Stimulated activated CD8-positive, alpha-beta memory T cell treated with anti-CD3 and anti-CD28 coated beads, Interleukin-15, amount 100 ng/mL, for 4 hours (primary cell): ENCODE results near the gene OSGEP.

Experiments
- DNase-seq, 2 donors: peaks; one replicate each; pipeline ENCODE4 v3.0.0-alpha.2; 2020; ENCODE audit warnings: low read depth in 2 of 2

The OSGEP gene

GRCh38 chr14:20434701-20435581 is 19.7 kb downstream of the OSGEP start:
- no peak for DNase-seq

DNA sequence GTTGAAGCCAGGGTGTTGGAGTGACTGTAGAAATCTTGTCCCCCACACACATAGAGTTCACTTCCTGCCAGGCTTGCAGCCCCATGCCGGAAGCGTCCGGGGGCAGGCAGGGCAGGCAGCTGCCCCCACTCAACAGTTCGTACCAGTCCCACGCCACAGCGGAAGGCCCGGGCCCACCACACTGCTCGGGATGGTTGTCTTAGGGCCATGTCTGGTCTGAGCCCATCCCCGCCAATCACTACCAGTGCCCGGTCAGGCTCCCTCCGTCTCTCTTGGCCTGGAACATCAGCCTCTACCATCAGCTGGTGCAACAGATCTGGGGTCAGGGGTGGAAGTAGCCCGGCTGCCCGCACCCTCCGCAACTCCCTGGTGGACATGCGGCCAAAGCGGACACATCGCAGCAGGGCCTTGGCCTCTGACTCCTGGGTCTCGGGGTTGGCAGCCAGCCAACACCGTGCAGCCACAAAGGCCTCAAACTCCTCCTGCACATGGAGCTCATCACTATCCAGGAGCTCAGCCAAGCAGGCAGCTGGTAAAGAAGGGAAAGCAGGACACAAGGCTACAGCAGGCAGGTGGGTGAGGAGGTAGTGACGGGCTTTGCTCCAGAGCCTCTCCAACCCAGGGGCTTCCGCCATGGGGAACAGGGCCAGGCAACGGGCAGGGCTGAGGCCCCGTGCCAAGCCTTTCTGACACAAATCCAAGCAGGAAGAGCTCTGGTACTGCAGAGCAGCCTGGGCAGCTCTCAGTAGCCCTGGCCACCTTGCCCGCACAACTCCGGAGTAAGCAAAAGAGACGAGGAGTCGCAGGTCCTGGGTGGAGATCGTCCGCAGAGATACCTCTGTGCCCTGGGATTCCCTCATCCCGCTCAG is 24.6 kb downstream of the OSGEP start:
- no peak for DNase-seq

DNA sequence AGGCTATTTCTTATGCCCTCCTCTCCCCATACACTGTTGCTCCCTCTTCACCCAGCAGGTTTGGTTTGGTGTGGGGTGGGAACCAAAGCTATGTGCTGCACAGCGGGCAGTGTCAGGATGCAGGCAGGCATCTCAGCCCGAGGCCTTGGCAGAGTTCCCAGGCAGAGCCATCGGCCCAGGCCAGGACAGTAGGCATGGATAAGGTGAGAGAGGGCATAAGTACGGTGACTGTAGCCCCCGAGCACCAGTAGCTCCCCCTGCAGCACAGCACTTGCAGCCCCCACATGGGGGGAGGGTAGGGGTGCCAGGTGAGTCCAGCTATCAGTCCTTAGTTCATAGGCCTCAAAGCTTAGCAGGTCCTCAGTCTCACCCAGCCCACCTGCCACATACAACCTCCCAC is 25.8 kb downstream of the OSGEP start:
- no peak for DNase-seq

GRCh38 chr14:20428010-20428365 is 26.6 kb downstream of the OSGEP start:
- DNase-seq, result no peak

- no peak for DNase-seq
Observed at GRCh38 chr14:20427231-20428009, 27.2 kb downstream of the OSGEP start.

- DNase-seq, result no peak
Observed at GRCh38 chr14:20424851-20425250, 29.8 kb downstream of the OSGEP start.

DNA sequence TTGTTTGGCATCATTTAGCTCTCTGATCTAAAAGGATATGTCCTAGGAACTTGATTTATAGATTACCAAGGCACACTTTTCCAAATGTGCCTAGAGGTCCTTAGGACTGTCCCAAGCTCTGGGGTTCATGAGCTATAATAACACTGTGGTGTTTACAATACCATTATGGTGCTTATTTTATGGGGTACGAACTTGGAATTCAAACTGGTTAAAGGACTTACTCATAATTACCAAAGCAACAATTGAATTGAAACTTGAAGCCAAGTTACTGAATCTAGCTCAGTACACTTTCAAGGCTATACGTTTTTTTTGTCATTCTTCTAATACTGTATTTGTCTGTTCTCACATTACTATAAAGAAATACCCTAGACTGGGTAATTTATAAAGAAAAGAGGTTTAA is 31.7 kb downstream of the OSGEP start:
- no peak for DNase-seq

- no peak for DNase-seq
Observed at GRCh38 chr14:20421267-20421666, 33.3 kb downstream of the OSGEP start.

DNA sequence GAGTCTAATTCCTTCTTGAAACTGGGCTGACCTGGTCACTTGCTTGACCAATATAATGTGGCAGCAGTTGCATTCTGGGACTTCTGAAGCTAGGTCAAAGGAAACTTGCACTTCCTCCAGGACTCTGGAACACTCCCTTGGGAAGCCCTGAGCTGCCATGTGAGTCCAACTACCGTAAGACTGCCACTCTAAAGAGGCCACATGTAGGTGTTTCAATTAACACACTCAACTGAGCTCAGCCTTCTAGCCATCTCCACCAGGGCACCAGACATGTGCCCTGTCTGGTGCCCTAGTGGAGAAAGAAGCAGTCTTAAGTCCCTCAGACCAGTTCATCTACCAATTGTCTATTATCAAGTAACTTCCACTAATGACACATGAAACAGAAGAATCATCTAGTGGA is 35.2 kb downstream of the OSGEP start:
- no peak for DNase-seq

DNA sequence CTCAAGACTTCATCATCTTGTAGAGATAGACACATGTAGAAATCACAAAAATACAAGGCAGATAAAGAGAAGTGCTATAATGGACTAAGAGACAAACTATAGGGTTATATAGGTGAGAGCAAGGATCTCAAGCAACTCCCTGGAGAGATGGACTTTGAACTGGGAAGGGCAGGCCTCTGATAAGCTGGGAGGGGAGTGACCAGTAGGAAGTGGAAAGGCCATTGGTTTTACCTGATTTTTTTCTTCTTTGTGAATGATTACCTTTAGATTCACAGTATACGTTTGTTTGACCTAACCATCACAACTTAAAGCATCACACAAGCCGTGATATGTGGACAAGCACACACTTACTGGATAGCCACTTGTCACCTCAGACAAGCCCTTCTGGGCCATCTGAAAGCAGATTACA is 36.1 kb downstream of the OSGEP start:
- no peak for DNase-seq

- no peak for DNase-seq
Observed at GRCh38 chr14:20417250-20418186, 37.1 kb downstream of the OSGEP start.

- no peak for DNase-seq
Observed at GRCh38 chr14:20416223-20416622, 38.4 kb downstream of the OSGEP start.

GRCh38 chr14:20415782-20416206 is 38.8 kb downstream of the OSGEP start:
- no peak for DNase-seq

GRCh38 chr14:20413744-20414082 is 40.9 kb downstream of the OSGEP start:
- no peak for DNase-seq

DNA sequence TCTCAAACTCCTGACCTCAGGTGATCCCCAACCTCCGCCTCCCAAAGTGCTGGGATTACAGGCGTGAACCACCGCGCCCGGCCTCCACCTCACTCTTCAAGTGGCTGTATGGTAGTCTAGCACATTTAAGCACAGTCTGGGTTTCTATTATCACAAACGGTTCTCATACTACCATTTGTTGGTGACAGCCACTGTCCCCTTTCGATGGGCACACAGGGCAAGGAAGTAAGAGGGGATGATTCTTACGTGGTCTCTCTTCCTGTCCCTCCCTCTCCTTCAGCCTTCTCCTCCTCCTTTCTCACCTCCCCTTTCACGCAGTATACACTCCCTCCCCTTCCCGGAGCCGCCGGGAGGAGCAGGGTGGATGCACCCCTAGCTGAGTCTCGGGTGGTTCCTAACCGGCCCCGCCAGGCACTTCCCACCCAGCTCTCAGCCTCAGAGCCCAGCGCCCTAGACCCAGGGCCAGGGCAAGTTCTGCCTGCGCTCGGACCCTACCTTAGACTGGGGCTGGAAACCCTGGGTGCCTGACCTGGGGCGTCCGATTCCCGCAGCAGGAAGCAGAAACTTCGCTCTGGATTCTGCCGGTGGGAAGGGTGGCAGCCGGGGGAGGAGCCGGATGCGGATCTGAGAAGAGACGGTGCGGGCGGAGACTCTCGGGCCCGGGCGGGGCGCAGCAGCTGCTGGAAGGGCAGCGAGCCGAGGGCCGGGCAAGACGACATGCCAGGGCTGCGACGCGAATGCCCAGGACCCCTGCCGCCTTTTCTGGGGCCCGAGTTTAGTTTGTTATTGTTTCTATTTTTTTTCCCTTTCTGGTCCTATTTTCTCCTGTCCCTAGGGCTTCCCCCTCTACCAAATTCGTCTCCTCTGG is 41.5 kb downstream of the OSGEP start, which contains the start of gene TEP1:
TSS of gene TEP1 (minus strand) at position 626 of the 868 bp plus-strand sequence. CDS start 5,062 bp downstream, outside the sequence.
- DNase-seq, result peak; percentile 37 to 46

DNA sequence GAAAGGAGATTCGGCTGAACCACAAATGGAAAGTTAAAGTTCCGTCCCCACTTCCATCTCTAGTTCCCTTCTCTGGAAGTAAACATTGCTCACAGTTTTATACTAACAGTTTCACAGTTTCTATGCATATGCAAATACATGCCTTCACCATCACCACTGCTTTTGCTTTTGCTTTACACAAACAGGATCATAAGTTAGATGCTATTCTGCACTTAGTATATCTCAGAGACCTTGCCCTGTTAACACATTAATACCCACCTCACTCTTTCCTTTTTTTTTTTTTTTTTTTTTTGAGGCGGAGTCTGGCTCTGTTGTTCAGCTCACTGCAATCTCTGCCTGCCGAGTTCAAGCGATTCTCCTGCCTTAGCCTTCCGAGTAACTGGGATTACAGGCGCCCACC is 42.2 kb downstream of the OSGEP start:
- no peak for DNase-seq

GRCh38 chr14:20409226-20409625 is 45.4 kb downstream of the OSGEP start:
- no peak for DNase-seq

DNA sequence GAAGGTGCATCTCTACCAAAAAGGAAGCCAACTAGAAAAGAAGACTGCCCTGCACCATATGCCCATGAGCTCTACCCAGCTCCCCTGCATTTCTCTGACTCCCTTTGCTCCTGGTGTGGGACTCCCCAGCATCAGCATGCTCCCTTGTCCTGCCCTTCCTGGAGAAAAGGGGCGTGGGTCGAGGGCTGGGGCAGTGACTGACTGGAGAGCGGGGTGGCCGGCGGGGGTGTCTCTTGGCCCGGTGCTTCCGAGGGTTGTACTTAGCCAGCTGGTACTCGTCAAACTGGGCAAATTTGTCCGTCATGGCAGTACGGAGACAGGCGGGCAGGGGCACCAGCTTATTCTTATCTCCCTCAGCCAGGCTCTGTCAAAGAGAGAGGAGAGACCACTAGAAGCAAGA is 51.1 kb downstream of the OSGEP start:
- no peak for DNase-seq

- DNase-seq, result no peak
Observed at GRCh38 chr14:20400965-20401593, 53.5 kb downstream of the OSGEP start.

- DNase-seq, result no peak
Observed at GRCh38 chr14:20400589-20400964, 54.0 kb downstream of the OSGEP start.
